ENCODE results near the gene TCHHL1.

GRCh38 chr1:152067929-152068328 lies 20.9 kb downstream of the TCHHL1 start:
- no peak for TF ChIP-seq CTCF (IDR thresholded peaks at IDR 0.05)
- TF ChIP-seq POLR2AphosphoS5 (IDR thresholded peaks at IDR 0.05), result no peak
- TF ChIP-seq POLR2A (IDR thresholded peaks at IDR 0.05), result no peak
